ENCODE data around the gene FYN. TPM values are rescaled to one million over a fixed set of nuclear protein-coding genes. Genes with fewer than 3 reads are reported as not detected.
A peak's percentile ranks its signal among the peaks of the same experiment; 100 is the strongest.

Gene FYN
- total and polyA plus RNA-seq, 9 of the 15 experiments (the other 6 are each of a cell fraction or from before 2014, with no cell fraction given), result 2.9 to 22.1 (median 11.4) TPM

DNA sequence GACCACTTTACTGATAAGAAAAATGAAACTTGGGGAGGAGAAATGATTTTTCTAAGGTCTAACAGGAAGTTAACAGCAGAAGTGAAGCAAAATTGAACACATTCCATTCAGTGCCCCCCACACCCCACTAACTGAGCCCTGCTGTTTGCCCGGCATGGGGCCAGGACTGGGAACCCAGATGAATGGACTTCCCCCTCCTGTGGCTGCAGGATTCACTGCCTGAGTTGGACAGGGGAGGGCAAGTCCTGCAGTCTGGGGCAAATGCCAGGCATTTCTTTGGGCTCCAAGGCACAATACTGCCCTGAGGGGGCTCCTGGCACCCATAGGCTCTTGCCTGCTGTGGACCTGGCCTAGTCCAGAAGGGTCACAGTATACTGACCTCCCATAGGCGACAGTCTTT is 28.3 kb downstream of the FYN start:
- in situ Hi-C loops (cut with MboI) (no loop called here), intact Hi-C loops (cut with micrococcal nuclease) (no loop called here)
- no peaks in the 10 kb centered on the region for H3K36me3 ChIP-seq (ENCODE audit: control insufficient read depth, insufficient read depth, low read length)
- POLR2A ChIA-PET, result interaction anchor here (1.7 kb wide), 1 partner anchor 15 kb away, joined by 3 read pairs; no protein-coding TSS in a partner anchor
- BruUV-seq (replicated peaks), result no TSS peak
- no peaks in the 10 kb centered on the region for H3K79me2 ChIP-seq (ENCODE audit: control insufficient read depth, insufficient read depth, low read length)
- no peak for FAIRE-seq
- ATAC-seq, result no peak
- H2AFZ ChIP-seq (ENCODE audit: low read depth, low read length), result no peak overlapping the region
- no peak overlapping the region for H3K4me2 ChIP-seq (ENCODE audit: insufficient read depth, low read length)
- H3K4me3 ChIP-seq, result no peak overlapping the region
- no peaks in the 10 kb centered on the region for H3K9me3 ChIP-seq (replicated peaks; ENCODE audit: control insufficient read depth, insufficient read depth, low read depth, low read length)
- H3K9me1 ChIP-seq (ENCODE audit: control insufficient read depth, insufficient read depth, low read length), result no peaks in the 10 kb centered on the region
- WGBS (ENCODE audit: insufficient coverage, low coverage, missing lambda C conversion rate), result 73% methylated on average over 2 of the region's 2 CpGs
- peaks cover 17 to 40% of the 10 kb centered on the region in 2 experiments; a peak in 4 of 5 replicates for H3K4me1 ChIP-seq (replicated peaks in 1 of 2; ENCODE audit: control insufficient read depth in 2 of 2, insufficient read depth in 2 of 2, low read length in 2 of 2)
- DNase-seq (ENCODE audit: extremely low read depth in 1 of 4, low spot score in 3 of 4), result no peak
- peak overlapping the region in 1 of 2 experiments; percentile 62; a peak in 1 of 4 replicates for H3K9ac ChIP-seq (ENCODE audit: insufficient read depth in 1 of 2, low read depth in 2 of 2, low read length in 2 of 2)
- peaks cover 0 to 8% of the 10 kb centered on the region in 2 experiments; a peak in 1 of 5 replicates for H3K27me3 ChIP-seq (ENCODE audit: control insufficient read depth in 2 of 2, insufficient read depth in 2 of 2, low read length in 2 of 2)
- H4K20me1 ChIP-seq (replicated peaks; ENCODE audit: control insufficient read depth, insufficient read depth, low read length), result peaks cover 6% of the 10 kb centered on the region; the same call in 1 of the 2 replicates
- no peak overlapping the region for H3K27ac ChIP-seq (ENCODE audit: extremely low read depth, low read depth, low read length)
- CTCF ChIA-PET (ENCODE audit: low intra/inter-chr PET ratio), result no interaction called here
- TF ChIP-seq, protein P1, sequence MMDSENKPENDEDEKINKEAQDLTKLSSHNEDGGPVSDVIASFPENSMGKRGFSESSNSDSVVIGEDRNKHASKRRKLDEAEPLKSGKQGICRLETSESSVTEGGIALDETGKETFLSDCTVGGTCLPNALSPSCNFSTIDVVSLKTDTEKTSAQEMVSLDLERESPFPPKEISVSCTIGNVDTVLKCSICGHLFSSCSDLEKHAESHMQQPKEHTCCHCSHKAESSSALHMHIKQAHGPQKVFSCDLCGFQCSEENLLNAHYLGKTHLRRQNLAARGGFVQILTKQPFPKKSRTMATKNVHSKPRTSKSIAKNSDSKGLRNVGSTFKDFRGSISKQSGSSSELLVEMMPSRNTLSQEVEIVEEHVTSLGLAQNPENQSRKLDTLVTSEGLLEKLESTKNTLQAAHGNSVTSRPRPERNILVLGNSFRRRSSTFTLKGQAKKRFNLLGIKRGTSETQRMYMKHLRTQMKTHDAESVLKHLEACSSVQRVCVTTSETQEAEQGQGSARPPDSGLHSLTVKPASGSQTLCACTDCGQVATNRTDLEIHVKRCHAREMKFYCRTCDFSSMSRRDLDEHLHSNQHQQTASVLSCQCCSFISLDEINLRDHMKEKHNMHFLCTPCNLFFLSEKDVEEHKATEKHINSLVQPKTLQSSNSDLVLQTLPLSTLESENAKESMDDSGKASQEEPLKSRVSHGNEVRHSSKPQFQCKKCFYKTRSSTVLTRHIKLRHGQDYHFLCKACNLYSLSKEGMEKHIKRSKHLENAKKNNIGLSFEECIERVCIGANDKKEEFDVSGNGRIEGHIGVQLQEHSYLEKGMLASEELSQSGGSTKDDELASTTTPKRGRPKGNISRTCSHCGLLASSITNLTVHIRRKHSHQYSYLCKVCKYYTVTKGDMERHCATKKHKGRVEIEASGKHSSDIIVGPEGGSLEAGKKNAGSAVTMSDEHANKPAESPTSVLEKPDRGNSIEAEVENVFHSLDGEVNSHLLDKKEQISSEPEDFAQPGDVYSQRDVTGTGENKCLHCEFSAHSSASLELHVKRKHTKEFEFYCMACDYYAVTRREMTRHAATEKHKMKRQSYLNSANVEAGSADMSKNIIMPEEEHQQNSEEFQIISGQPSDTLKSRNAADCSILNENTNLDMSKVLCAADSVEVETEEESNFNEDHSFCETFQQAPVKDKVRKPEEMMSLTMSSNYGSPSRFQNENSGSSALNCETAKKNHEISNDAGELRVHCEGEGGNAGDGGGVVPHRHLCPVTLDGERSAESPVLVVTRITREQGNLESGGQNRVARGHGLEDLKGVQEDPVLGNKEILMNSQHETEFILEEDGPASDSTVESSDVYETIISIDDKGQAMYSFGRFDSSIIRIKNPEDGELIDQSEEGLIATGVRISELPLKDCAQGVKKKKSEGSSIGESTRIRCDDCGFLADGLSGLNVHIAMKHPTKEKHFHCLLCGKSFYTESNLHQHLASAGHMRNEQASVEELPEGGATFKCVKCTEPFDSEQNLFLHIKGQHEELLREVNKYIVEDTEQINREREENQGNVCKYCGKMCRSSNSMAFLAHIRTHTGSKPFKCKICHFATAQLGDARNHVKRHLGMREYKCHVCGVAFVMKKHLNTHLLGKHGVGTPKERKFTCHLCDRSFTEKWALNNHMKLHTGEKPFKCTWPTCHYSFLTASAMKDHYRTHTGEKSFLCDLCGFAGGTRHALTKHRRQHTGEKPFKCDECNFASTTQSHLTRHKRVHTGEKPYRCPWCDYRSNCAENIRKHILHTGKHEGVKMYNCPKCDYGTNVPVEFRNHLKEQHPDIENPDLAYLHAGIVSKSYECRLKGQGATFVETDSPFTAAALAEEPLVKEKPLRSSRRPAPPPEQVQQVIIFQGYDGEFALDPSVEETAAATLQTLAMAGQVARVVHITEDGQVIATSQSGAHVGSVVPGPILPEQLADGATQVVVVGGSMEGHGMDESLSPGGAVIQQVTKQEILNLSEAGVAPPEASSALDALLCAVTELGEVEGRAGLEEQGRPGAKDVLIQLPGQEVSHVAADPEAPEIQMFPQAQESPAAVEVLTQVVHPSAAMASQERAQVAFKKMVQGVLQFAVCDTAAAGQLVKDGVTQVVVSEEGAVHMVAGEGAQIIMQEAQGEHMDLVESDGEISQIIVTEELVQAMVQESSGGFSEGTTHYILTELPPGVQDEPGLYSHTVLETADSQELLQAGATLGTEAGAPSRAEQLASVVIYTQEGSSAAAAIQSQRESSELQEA (IDR thresholded peaks at IDR 0.05; ENCODE audit: low read depth), result no peak
- no peak for TF ChIP-seq HEY1 (CRISPR knock-in tag; IDR thresholded peaks at IDR 0.05; ENCODE audit: borderline replicate concordance)
- TF ChIP-seq, protein P2, sequence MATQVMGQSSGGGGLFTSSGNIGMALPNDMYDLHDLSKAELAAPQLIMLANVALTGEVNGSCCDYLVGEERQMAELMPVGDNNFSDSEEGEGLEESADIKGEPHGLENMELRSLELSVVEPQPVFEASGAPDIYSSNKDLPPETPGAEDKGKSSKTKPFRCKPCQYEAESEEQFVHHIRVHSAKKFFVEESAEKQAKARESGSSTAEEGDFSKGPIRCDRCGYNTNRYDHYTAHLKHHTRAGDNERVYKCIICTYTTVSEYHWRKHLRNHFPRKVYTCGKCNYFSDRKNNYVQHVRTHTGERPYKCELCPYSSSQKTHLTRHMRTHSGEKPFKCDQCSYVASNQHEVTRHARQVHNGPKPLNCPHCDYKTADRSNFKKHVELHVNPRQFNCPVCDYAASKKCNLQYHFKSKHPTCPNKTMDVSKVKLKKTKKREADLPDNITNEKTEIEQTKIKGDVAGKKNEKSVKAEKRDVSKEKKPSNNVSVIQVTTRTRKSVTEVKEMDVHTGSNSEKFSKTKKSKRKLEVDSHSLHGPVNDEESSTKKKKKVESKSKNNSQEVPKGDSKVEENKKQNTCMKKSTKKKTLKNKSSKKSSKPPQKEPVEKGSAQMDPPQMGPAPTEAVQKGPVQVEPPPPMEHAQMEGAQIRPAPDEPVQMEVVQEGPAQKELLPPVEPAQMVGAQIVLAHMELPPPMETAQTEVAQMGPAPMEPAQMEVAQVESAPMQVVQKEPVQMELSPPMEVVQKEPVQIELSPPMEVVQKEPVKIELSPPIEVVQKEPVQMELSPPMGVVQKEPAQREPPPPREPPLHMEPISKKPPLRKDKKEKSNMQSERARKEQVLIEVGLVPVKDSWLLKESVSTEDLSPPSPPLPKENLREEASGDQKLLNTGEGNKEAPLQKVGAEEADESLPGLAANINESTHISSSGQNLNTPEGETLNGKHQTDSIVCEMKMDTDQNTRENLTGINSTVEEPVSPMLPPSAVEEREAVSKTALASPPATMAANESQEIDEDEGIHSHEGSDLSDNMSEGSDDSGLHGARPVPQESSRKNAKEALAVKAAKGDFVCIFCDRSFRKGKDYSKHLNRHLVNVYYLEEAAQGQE (IDR thresholded peaks at IDR 0.05; ENCODE audit: borderline replicate concordance), result no peak
- TF ChIP-seq, protein P2 (CRISPR knock-in tag; IDR thresholded peaks at IDR 0.05; ENCODE audit: low read depth), result no peak
- TF ChIP-seq ZEB2 (IDR thresholded peaks at IDR 0.05), result no peak

All from K562 (cell line).